T1000 (cell line): ENCODE data around the gene ERC2.
"Not testable (repeated sequence)": the region's sequence is repeated elsewhere in the genome, so short reads cannot be mapped to it uniquely, and the experiment has no call there.

Source experiments
- DNase-seq: peaks from one replicate; lab custom pipeline; 2025; ENCODE audit warnings: mixed read lengths; lab: John Stamatoyannopoulos, UW

The ERC2 gene

DNA sequence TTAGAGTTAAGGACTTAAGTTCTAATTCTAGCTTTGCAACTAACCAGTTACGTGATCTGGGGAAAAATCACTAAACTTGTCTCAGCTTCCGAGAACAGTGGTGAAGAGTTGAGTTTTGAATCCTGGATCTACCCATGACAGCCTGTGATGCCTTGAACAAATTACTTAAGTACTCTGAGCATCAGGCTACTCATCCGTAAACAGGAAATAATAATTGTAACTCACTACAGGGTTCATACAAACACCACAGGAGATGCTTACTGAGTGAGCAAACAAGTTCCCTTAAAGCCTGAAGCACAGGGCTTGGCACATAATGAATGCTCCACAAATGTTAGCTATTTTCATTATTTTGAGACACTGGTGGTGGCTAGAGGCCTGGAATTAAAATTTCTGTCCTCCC, 158.8 kb downstream of the ERC2 start:
- DNase-seq = no peak

DNA sequence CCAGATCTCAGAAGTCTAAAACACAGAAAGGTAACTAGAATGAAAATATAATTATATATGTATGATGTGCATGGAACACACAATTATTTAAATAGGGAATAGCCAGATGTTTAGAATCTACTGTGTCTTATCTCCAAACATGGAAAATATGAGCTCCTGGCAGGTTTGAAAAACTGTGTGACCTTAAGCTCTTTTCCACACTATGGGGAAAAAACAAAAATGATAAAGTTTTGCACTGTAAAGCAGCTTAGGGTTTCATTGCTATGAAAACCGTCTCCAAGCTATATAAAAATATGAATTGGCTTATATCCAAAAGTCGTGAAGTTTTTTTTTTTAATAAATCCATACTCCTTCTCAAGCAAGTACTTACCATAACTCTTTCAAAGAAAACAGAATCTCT, 159.8 kb downstream of the ERC2 start:
- no peak for DNase-seq

DNA sequence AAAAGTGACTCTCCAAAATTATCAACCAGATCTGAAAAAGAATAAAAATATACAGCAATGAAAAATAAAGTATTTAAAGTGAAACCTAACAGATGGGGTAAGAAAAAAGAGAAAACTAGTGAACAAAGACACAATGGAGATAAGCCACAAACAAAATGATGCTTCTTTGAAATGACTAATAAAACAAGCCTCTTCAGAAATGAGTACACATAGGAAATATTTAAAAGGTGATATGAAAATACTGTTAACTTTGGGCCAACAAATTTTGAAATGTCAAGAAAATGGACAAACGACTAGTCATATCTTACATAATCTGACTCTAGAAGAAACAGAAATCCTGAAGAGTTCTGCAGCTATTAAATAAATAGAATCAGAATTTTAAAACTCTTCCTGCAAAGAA, 164.2 kb downstream of the ERC2 start:
- DNase-seq = no peak

DNA sequence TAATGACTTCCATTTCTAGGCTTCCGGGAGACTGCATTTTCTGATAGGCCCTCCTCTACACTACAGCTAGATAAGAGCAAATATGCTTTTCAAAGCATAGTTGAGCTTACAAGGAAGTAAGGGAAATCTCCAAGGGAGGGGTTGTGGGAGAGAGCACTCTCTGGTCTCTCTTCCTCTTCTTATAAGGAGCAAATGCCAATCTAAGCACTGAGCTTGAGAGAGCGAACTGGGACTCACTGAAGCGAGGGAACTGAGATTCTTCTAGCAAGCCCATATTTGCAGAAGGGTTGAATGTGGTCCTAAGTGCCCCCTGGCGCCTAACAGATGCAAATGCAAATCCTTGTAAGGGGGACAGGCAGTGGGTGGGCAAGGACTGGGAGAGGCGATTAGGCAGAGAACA, 164.8 kb downstream of the ERC2 start:
- no peak for DNase-seq

DNA sequence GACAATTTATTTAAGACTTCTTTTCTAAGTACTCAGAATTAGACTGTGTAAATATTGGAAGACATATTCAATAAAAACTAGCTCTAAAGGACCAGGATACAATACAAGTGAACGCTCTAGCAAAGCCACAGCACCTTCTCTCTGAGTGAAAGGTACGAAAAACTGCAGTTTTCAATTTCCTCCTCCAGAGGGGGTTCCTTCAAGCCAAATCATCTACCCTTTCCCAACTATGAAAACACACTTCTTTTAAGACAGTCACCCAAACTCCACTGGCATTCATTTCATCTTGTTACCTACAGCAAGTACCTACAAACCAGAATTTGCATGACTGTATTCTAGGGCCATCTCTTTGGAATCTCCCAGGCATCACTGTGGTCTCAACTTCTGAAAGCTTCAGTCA, 165.8 kb downstream of the ERC2 start:
- DNase-seq = no peak

DNA sequence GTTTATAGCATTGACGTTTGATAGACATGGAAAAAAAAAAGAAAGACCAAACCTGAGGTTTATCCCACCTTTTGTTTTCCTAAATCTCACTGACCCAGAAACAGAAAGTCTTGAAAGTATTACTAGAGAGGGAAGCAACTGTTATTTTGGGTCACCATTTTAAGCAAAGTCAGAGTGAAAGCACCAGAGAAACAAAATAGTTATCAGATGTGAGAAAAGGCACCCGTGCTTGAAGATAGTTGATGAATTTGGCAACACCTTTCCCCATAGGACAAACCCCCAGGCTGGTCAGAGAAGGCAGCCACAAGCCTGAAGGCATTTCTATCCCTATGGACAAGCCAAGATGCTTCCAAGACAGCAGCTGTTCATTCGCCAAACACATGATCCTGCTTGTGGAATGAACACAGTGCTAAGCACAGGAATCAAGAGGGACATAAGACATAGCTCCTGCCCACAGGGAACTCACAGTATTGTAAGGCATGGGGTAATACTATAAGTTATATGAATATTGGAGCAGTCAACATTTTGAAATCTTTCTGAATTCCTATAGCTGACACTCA, 170.9 kb downstream of the ERC2 start:
- no peak for DNase-seq

DNA sequence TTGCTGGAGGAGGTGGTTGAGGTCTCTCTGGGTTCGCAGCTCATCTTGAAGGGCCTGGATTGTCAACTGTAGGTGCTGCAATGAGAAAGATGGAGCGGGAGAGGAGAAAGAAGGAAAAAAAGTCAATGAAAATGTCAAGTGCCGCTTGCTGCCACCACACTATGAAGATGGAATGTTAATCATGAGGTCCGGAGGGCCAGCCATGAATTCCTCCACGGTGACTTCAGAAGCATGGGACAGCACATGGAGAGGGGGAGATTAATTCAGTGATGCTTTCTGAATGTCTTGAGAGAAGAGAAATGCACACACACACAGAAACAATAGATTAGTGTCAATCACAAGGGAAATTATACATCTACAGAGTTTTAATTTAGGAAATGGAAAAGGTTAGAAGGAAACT, 171.9 kb downstream of the ERC2 start:
- DNase-seq = no peak

DNA sequence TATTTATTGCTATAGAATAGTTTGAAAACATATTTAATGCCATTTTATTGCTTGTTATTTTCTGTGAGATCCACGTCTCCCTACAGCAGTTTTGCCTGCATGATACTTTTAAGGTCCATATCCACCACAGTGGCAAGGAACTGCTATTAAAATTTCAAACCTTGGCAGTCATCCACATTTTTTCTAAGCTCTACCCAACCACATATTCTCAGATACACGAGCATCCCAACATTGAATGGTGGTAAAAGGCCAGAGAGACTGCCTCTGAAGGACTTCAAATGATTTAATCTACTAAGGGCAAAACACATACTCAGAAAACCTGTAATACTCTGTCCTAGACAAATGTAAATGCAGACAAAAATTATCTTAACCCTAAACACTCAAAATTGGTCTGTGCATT, 173.1 kb downstream of the ERC2 start:
- no peak for DNase-seq

DNA sequence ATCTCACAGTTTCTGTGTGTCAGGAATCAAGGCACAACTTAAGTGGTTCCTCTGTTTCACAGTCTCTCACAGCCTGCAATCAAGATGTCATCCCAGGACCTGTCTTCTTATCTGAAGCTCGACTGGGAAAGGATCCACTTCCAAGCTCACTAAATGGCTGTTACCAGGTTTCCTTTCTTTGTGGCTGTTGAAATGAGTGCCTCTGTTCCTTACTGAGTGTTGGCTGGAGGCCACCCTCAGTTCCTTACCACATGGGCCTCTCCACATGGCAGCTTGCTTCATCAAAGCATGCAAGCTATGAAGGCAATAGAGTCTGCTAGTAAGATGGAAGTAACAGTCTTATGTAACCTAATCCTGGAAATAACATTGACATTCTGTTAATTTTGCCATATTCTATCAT, 174.0 kb downstream of the ERC2 start:
- DNase-seq = no peak

DNA sequence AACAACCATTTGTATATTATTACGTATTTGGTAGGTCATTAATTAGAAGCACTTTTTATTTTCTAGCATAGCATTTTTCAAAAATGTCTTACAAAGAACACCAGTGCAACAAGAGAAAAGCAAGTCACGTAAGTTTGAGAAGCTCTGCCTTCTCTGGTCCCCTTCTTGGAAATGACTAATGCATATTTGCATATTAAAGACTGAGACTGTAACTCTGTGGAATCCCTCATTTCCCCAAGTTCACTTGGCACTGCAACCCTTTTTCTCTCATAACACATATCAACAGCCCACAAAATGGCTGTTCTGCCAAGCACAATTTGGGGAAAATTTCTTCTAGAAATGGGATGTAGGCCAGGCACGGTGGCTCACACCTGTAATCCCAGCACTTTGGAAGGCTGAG, 176.3 kb downstream of the ERC2 start:
- no peak for DNase-seq

DNA sequence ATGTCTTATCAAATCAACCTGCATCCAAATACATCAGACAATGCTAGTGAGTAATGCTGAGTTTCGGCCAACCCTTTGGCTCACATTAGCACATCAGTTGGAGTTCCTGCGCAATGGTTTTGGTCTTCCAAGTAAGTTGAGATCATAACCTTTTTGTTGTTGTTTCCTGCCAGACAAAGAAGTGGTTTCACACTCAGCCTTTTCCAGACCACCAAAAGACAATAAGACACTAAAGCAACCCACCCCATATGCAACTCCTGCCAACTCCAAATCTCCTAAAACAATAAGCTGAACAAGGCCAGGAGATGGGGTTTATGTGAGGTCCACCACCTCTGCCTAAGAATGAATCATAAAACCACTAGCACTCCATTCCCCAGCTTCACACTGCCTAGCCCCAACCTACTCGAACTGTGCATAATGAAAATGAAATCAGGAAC, 177.0 kb downstream of the ERC2 start:
- no peak for DNase-seq

DNA sequence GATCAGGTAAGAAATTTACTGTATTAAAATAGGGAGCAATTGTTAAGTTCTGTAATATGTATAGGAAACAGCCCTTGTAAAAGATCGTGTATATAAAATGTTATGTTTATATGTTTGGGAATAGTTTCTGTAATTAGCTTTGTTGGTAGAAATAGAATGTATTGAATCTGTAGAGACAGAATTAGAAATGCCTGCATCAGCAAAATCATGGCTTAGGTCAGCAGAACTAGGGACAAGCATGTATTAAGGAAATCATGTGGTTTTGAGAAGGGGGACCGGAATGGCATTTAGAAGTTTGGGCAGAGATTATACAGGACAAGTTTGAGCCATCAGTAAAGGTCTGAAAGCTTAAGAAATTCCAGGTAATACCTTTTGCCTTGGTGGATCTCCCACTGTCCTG, 177.9 kb downstream of the ERC2 start:
- no peak for DNase-seq

DNA sequence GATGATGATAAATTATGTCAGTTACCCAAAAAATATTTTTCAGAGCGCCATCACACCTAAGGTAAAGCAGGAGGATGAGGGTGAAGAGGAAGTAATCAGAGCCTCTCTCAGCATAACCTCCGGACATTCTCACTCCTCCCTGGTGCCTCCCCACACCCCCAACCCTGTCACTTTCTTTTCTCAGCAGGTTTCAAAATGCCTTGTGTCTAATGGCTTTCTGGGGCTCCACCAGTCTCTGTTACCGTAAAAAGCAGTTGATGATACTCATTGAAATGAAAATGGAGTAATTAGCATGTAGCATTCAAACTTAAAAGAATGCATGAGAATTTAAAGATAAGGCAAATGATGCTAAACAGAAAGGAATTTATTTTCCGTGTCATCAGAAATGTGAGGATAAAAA, 180.0 kb downstream of the ERC2 start:
- no peak for DNase-seq

DNA sequence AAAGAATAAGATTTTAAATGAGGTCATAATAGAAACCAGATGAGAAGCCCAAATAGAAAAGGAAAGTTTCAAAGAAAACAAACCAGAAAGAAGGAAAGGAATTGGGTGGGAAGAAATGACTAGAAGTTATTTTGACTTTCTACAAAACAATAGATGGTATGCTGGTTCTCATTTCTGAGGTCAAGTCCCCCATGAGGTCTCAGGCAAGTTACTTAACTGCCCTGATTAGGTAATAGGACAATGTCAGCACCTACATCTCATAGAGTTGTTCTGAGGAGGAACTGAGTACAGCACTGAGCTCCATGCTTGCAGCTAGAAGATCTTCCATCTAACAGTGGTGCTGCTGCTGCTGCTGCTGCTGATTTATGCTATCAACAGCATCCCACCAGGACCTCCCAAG, 185.9 kb downstream of the ERC2 start:
- DNase-seq = no peak

DNA sequence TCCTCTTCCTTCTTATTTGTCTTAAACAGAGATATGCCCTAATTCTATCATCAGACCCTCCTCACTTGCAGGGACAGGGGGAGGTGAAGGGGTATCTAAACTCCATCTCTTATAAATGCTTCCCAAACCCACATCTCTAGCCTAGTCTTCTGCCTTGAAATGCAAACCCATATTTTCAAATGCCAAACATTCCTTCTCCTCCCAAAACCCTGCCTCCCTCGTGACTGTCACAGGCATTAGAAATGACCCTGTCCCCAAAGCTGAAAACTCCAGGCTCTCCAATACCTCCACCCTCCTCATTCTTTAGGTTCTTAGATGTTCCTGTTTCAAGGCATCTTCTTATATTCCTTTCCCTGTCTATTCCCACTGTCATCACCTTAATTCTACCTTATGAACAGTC, 191.0 kb downstream of the ERC2 start:
- DNase-seq = no peak

DNA sequence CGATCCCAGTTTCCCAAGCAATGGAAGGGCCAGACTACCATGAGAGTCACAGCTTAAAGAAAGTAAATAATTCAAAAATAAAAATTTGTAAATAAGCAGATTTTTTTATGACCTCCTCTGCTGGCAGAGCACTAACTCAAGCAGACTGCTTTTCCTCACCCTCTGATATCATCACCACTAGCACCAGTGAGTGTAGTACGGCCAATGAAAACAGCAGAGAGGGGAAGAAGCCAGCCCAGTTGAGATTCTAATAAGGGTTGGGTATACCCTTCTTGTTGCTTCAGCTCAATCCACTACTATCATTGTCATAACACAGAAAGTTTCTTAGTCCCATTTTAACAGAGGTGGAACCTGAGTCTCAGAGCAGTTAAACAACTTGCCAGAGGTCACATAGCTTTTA, 193.1 kb downstream of the ERC2 start:
- no peak for DNase-seq

DNA sequence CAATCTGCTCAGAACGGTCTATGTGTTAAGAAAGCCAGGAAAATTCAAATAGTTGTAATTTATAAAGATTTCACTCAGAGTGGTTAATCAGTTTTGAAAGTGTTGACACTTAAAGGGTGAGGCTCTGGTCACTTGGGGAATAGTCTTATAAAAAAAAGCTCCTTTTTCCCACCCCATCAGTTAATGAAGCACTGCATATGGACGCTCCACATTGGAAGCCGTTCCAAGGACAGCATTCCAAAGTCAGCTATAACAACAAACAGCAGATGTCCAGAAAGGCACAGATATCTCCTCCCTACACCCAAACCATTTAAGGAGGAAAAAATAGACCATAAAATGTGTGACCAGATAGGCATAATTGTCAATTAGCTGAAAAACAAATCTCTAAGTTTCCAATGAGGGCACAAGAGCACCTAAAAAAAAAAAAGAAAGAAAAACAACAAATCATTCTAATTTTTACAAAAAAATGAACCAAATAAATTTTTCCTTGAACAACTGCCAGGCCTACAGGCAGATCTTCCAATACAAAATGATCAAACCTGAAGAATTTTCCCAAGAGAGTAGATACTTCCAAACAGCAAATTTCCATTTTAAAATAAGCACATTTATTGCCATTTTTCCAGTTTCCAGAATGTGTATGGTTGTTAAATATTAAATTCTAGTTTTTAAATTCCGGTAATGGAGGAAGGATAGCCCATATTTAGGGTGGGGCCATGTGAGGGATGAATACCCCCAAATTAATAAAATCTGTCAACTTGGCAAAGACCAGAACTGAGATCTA, 198.3 kb downstream of the ERC2 start:
- DNase-seq = no peak

DNA sequence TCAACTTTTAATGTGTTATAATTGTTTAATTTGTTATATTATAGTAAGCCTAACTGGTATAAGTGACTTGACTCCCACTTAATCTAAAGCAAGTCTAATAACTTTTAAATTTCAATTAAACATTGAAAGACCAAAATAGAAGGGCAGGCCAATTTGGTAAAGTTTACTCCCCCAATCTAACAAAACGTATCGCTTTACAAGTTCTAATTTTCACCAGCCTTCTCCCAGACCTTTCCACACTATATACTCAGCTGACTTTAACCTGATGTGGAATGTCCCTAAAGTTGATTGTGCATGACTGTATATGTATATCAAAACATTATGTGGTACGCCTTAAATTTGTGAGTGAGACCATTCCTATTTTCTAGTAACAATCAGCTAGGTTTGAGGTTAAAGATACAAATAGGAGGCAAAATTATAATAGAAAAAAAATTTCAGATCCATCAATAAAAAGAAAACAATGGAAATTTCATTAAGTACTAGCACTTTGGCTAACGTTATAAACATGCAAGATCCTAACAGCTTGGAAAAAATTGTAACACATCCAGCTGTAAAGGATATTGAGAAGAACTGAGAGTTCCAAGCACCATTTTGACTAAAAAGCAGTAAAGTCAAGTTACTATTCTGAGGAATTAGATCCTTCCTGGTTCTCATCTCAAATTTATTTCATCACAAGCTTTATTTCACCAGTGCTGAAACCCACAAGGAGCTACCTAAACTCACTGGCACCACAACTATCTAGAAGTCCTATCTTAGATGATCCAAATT, 199.5 kb downstream of the ERC2 start:
- DNase-seq = no peak

DNA sequence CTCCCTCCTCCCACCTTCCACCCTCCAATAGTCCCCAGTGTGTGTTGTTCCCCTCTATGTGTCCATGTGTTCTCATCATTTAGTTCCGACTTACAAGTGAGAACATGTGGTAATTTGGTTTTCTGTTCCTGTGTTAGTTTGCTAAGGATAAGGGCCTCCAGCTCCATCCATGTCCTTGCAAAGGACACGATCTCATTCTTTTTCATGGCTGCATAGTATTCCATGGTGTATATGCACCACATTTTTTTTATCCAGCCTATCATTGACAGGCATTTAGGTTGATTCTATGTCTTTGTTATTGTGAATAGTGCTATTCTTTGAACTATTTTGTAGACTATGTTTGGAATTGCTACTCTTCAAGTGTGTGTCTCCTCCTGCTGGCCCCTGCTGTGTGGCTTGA, 206.4 kb downstream of the ERC2 start:
- not testable (repeated sequence) for DNase-seq

DNA sequence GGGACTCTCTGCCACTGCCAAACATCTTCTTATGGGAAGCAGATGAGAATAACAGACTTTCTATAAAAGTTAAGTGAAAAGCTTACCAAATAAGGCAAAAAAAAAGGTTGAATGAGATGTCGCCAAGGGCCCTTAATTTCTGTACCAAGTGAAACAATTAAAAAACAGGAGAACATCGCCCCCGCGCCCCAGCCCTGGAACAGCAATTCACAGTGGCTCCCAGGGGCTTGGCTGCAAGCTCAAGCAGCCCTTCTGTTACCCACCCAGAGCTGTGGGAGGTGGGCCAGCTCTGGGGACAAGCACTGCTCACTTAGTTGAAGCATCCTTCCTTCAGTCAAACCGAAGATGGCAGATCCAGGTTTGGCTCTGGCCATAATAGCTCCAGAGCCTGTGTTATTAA, 208.0 kb downstream of the ERC2 start:
- no peak for DNase-seq

DNA sequence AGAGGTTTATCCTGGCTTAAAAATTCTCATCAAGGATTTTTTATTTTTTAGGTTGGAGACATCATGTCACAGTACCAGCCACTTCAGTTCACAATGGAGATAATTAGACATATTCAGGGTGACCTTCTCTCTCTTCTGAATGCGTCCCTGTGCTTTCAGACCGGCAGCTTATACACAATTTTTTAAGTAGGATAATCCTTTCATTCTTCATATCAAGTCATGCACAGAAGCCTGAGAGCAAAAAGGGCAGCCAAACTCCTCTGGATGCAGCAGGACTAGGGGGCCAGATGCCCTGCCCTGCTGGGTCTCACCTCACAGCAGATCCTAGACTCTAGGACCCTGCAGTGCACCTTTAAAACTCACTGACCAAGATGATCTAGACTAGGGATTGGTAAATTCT, 210.4 kb downstream of the ERC2 start:
- DNase-seq = no peak

DNA sequence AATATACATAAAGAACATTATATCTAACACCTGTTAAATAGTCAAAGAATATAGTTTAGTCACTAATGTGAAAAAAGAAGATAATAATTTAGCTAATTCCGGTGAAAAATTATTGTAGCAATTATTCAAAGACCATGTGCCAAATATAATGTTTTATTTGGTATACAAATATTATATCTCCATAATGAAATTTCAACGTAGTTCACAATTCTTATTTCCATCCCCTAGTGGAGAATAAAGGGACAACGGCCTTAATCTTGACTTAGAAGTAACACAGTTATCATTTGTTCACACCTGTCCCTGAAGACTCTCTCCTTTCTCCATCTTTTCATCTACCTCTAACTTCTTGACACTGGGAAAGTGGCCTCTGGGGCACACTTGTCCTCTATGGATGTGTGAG, 213.4 kb downstream of the ERC2 start:
- DNase-seq = no peak

DNA sequence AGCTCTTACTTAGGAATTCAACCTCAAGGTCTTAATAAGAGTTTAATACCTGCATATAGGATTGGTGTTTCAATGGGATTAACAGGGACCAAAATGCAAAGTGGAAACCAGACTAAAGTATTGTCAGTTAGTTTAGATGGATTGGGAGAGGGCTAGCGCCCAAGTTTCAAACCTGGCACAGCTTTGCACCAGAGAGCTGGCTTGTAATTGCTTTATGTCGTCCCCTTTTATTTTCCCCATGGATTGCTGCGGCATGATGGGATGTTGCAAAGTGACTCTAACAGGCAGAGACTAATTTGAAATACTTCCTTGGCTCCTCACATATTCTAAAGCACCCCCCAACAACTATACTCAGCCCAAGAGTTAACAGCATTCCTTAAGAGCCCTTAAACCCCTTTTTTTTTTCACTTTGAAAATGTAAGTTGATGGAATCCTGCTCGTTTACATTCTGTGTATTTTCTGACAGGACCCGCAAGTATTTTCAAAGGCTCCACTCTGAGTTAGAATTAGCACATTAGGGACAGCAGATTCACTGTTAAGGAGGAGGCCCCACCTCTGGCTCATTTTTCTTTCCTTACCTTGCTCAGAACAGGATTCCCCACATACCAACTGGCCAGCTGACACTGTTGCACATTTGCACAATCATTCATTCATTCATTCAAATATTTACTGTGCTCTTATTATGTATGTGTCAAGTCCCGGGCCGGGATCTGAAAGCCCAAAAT, 214.2 kb downstream of the ERC2 start:
- DNase-seq = no peak
